ENCODE results near the gene MSANTD2. TPM values are rescaled to one million over a fixed set of nuclear protein-coding genes. Genes with fewer than 3 reads are reported as not detected.

Gene MSANTD2
- polyA plus RNA-seq, 2 of the 4 experiments (the other 2 are of a cell fraction): 5.6 to 6.4 TPM

- ChIA-PET CTCF (interaction anchor here (0.8 to 1.6 kb wide), 5 partner anchors 11 to 71 kb away, joined by 3 to 5 read pairs (median 3); no protein-coding TSS in a partner anchor), POLR2A (no interaction called here)
- Histone ChIP-seq H3K4me2 (no peak overlapping the region), H3K9me3 (no peaks in the 10 kb centered on the region), H3K4me3 (no peak overlapping the region), H3K27ac (no peak overlapping the region), H3K4me1 (0 out of 3 replicates have a peak, but pooled peaks cover 3% of the 10 kb centered on the region)
- TF ChIP-seq RAD21 (conservative IDR thresholded peaks at IDR 0.05 in 1 of 2, IDR thresholded peaks at IDR 0.05 in 1 of 2): no peak
- no peak for TF ChIP-seq ZNF302 (CRISPR knock-in tag; IDR thresholded peaks at IDR 0.05)
- no peak for TF ChIP-seq RCOR1 (IDR thresholded peaks at IDR 0.05; ENCODE audit: low read depth, low read length)
- no peak for TF ChIP-seq CHD2 (IDR thresholded peaks at IDR 0.05; ENCODE audit: low read length, partially characterized antibody)
- TF ChIP-seq HOXA7 (CRISPR knock-in tag; IDR thresholded peaks at IDR 0.05): no peak
- no peak for TF ChIP-seq NFE2L2 (conservative IDR thresholded peaks at IDR 0.05; ENCODE audit: low read length)
- TF ChIP-seq MAFK (IDR thresholded peaks at IDR 0.05; ENCODE audit: partially characterized antibody): no peak
- TF ChIP-seq HEYL (CRISPR knock-in tag; IDR thresholded peaks at IDR 0.05): no peak
- TF ChIP-seq POLR2AphosphoS2 (conservative IDR thresholded peaks at IDR 0.05; ENCODE audit: low read length): no peak
- TF ChIP-seq HOXB5 (CRISPR knock-in tag; IDR thresholded peaks at IDR 0.05): no peak
- TF ChIP-seq ESRRA (IDR thresholded peaks at IDR 0.05; ENCODE audit: borderline replicate concordance, low read length): no peak
- ATAC-seq (no peak), DNase-seq (ENCODE audit: low read depth in 1 of 2, low spot score in 1 of 2) (no peak), FAIRE-seq (no peak)
- WGBS (ENCODE audit: missing lambda C conversion rate): 78% methylated on average over 3 of the region's 3 CpGs
Observed at GRCh38 chr11:124804884-124805283, 4.7 kb upstream of the MSANTD2 start.

- TF ChIP-seq TP53 (CRISPR knock-in tag; IDR thresholded peaks at IDR 0.05) (no peak), FOSL2 (IDR thresholded peaks at IDR 0.05) (no peak), FOSL2 (CRISPR knock-in tag; IDR thresholded peaks at IDR 0.05) (no peak), BHLHE40 (IDR thresholded peaks at IDR 0.05; ENCODE audit: low read depth, low read length) (no peak), TFCP2L1 (CRISPR knock-in tag; IDR thresholded peaks at IDR 0.05) (no peak), HOXB13 (CRISPR knock-in tag; IDR thresholded peaks at IDR 0.05; ENCODE audit: low read depth) (no peak), NPAS2 (CRISPR knock-in tag; IDR thresholded peaks at IDR 0.05; ENCODE audit: borderline replicate concordance) (no peak), EP300 (IDR thresholded peaks at IDR 0.05) (no peak), JUNB (IDR thresholded peaks at IDR 0.05) (no peak), ESRRA (IDR thresholded peaks at IDR 0.05; ENCODE audit: borderline replicate concordance, low read length) (no peak), RAD21 (conservative IDR thresholded peaks at IDR 0.05 in 1 of 2, IDR thresholded peaks at IDR 0.05 in 1 of 2) (no peak)
- Histone ChIP-seq H3K4me2 (peak overlapping the region; percentile 84; the same call in 2 of the 3 replicates), H3K4me3 (no peak overlapping the region), H3K27ac (no peak overlapping the region), H3K9me3 (no peaks in the 10 kb centered on the region), H3K4me1 (peaks cover 15% of the 10 kb centered on the region; the same call in 2 of the 3 replicates)
- WGBS (ENCODE audit: missing lambda C conversion rate): 84% methylated on average over 8 of the region's 8 CpGs
- ATAC-seq (no peak), FAIRE-seq (no peak), DNase-seq (ENCODE audit: low read depth in 1 of 2, low spot score in 1 of 2) (no peak)
- ChIA-PET POLR2A (interaction anchor here (2.1 kb wide), 1 partner anchor 12 kb away, joined by 6 read pairs; no protein-coding TSS in a partner anchor), CTCF (interaction anchor here (1.1 to 4.1 kb wide), 5 partner anchors 36 to 157 kb away, joined by 3 to 16 read pairs (median 10); partner anchors contain the start of gene ESAM)
Observed at GRCh38 chr11:124801636-124802312, 1.6 kb upstream of the MSANTD2 start.

GRCh38 chr11:124801014-124801413 lies 808 bp upstream of the MSANTD2 start:
- H3K4me2 ChIP-seq: peak overlapping the region; percentile 84
- H3K4me3 ChIP-seq: peak overlapping the region; percentile 100
- FAIRE-seq (no peak), DNase-seq (ENCODE audit: low read depth in 1 of 2, low spot score in 1 of 2) (no peak), ATAC-seq (peak in 1 of 2 experiments; percentile 3; a peak in 2 of 6 replicates)
- no peaks in the 10 kb centered on the region for H3K9me3 ChIP-seq
- TF ChIP-seq ZNF302 (CRISPR knock-in tag; IDR thresholded peaks at IDR 0.05) (no peak), CBX2 (IDR thresholded peaks at IDR 0.05; ENCODE audit: borderline replicate concordance, low read depth) (no peak), GATA3 (IDR thresholded peaks at IDR 0.05; ENCODE audit: borderline replicate concordance) (no peak), RNF2 (IDR thresholded peaks at IDR 0.05; ENCODE audit: borderline replicate concordance, low read depth) (no peak), MAFK (IDR thresholded peaks at IDR 0.05; ENCODE audit: partially characterized antibody) (no peak), MYC (IDR thresholded peaks at IDR 0.05; ENCODE audit: borderline replicate concordance, low read length) (no peak), EP300 (IDR thresholded peaks at IDR 0.05) (no peak), RARB (CRISPR knock-in tag; IDR thresholded peaks at IDR 0.05) (no peak), CHD2 (IDR thresholded peaks at IDR 0.05; ENCODE audit: low read length, partially characterized antibody) (no peak), KDM5A (IDR thresholded peaks at IDR 0.05) (no peak), USF2 (IDR thresholded peaks at IDR 0.05) (no peak)
- H3K4me1 ChIP-seq: peaks cover 15% of the 10 kb centered on the region; the same call in 2 of the 3 replicates
- H3K27ac ChIP-seq: peak overlapping the region; percentile 99 to 100
- CTCF ChIA-PET: interaction anchor here (1.1 to 4.1 kb wide), 6 partner anchors 29 to 157 kb away, joined by 3 to 16 read pairs (median 8); partner anchors contain the start of gene ESAM
- POLR2A ChIA-PET: interaction anchor here (1.3 to 2.1 kb wide), 4 partner anchors 12 to 179 kb away, joined by 4 to 14 read pairs (median 6); partner anchors contain the start of gene TBRG1
- 24% methylated on average over 8 of the region's 8 CpGs for WGBS (ENCODE audit: missing lambda C conversion rate)
